GM12891 (cell line): ENCODE results near the gene BRDT.

Experiments
- DNase-seq: peaks from one replicate; pipeline ENCODE4 v3.0.0; 2011; ENCODE audit warnings: low spot score; ENCODE audit not compliant: insufficient read length
- FAIRE-seq: peaks from 2 replicates; lab custom pipeline; 2011; peaks lifted over from hg19 to GRCh38; lab: Jason Lieb, UNC
- PAX5 ChIP-seq: IDR thresholded peaks from 2 replicates; pipeline ENCODE4 v1.6.1; 2011; ENCODE audit warnings: low read length, moderate library complexity, mild to moderate bottlenecking; ENCODE audit not compliant: insufficient read depth, severe bottlenecking
- POLR2A ChIP-seq: IDR thresholded peaks from 2 replicates; pipeline ENCODE4 v1.6.1; 2011; ENCODE audit warnings: low read depth, low read length, control low read depth
- POLR2AphosphoS5 ChIP-seq: IDR thresholded peaks from 2 replicates; pipeline ENCODE4 v1.6.1; 2011; ENCODE audit warnings: low read depth, low read length, control low read depth
- POU2F2 ChIP-seq: IDR thresholded peaks from 2 replicates; pipeline ENCODE4 v1.6.1; 2011; ENCODE audit warnings: low read depth, mild to moderate bottlenecking, control low read depth, low read length, moderate library complexity
- SPI1 ChIP-seq: IDR thresholded peaks from 2 replicates; pipeline ENCODE4 v1.6.1; 2011; ENCODE audit warnings: low read depth, low read length, control low read depth
- TAF1 ChIP-seq: IDR thresholded peaks from 2 replicates; pipeline ENCODE4 v1.6.1; 2011; ENCODE audit warnings: low read depth, low read length, control low read depth

The BRDT gene

DNA sequence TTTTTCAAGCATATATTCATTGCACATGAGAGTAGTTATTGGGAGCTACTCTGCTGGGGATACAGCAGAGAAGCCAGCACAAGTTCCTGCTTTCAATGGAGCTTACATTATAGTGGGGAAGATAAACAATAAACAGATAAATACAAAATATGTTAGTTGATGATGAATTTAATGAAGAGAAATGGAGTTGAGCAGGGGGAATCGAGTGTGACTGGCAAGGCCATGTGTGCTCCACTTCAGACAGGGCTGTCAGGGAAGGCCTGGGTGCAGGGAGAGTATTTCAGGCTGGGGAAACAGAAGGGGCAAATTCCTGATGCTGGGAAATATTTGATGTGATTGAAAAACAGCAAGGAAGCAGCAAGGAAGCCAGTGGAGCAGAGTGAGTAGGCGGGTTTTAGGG, 21.2 kb upstream of the BRDT start:
- TF ChIP-seq SPI1 (no peak), POLR2AphosphoS5 (no peak), POLR2A (no peak), POU2F2 (no peak), TAF1 (no peak), PAX5 (no peak)
- no peak for DNase-seq
- no peak for FAIRE-seq

DNA sequence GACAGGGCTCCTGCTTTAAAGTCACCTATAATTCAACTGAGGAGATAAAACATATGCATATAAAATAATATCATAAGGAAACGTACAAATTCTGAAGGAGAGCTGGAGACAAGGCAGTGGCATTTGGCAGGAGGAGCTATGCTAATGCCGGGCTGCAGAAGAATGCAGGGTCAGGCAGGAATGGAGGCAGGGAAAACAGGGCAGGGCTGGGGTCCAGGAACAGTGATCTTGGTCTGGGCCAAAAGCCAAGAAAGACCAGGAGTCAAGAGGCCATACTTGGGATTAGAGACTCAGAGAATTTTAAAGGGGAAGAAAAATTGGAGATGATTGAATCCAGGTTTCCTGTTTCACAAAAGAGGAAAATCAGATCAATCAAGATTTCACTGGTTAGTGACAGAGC, 20.0 kb upstream of the BRDT start:
- FAIRE-seq (no peak), DNase-seq (no peak)
- TF ChIP-seq POLR2A = no peak
- no peak for TF ChIP-seq POU2F2
- TF ChIP-seq POLR2AphosphoS5 = no peak
- no peak for TF ChIP-seq SPI1
- no peak for TF ChIP-seq TAF1
- TF ChIP-seq PAX5 = no peak

DNA sequence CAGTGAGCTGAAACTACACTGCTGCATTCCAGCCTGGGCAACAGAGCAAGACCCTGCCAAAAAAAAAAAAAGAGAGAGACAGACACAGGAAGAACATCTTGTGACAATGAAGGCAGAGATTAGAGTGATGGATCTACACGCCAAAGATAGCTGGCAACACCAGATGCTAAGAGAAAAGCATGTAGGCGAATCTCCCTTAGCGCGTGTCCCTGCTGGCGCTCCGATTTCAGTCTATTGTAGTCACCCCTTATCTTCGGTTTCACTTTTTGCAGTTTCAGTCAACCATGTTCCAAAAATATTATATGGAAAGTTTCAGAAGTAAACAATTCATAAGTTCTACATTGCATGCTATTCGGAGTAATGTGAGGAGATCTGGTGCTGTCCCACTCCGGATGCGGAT, 11.6 kb upstream of the BRDT start:
- TF ChIP-seq SPI1 = no peak
- no peak for TF ChIP-seq POLR2AphosphoS5
- no peak for TF ChIP-seq POLR2A
- TF ChIP-seq PAX5 = no peak
- no peak for TF ChIP-seq TAF1
- no peak for TF ChIP-seq POU2F2
- DNase-seq (no peak), FAIRE-seq (no peak)

DNA sequence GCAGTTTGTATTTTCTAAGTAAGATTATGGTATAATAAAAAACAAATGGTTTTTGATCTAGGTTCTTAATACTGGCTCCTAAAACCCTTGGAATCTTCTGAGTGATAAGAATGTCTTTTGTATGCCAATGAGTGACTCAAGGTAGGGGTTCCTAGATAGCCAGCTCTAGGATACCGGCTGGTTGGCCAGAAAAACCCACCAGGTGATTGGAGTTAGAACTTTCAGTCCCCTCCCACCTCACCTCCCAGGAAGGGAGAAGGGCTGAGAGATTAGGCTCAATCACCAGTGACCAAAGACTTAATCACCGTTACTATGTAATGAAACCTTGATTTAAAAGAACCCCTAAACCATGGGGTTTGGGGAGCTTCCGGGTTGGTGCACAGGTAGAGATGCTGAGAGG, 8.7 kb upstream of the BRDT start:
- no peak for TF ChIP-seq SPI1
- TF ChIP-seq POLR2AphosphoS5 = no peak
- no peak for TF ChIP-seq PAX5
- TF ChIP-seq POLR2A = no peak
- no peak for TF ChIP-seq POU2F2
- no peak for FAIRE-seq
- no peak for DNase-seq

DNA sequence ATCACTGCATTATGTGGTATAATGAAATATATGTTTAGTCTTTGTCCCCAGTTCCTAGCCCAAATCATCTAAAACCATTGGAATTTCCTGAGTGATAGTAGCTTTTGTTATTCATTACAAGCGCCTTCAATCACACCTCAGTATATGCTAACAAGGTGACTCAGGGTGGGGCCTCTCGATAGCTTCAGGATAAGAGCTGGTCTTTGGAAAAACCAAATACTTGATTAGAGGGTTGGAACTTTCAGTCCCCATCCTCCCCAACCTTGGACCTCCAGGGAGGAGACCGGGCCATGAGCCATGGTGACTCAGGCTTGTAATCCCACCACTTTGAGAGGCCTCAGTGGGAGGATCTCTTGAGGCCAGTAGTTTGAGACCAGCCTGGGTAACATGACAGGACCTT, 5.1 kb upstream of the BRDT start:
- no peak for TF ChIP-seq SPI1
- DNase-seq (no peak), FAIRE-seq (no peak)

DNA sequence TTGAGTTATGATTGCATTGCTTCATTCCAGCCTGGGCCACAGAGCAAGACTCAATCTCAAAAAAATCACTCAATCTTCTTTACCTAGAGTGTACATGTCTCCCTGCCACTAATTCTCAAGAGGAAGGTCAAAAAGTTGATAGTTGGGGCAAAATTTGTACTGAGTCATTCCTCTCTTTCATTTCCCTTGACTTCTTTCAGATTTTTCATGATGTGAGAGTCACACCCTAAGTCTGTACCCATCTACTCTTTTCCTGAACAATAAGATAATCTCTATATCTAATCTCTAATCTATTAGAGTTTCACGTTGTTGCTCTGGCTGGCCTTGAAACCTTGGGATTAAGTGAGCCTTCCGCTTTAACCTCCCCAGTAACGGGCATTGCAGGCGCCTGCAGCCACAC, 1.1 kb upstream of the BRDT start:
- no peak for DNase-seq
- no peak for TF ChIP-seq POLR2AphosphoS5
- no peak for TF ChIP-seq POLR2A
- no peak for TF ChIP-seq PAX5
- TF ChIP-seq SPI1 = no peak
- TF ChIP-seq TAF1 = no peak
- TF ChIP-seq POU2F2 = no peak
- FAIRE-seq = no peak

DNA sequence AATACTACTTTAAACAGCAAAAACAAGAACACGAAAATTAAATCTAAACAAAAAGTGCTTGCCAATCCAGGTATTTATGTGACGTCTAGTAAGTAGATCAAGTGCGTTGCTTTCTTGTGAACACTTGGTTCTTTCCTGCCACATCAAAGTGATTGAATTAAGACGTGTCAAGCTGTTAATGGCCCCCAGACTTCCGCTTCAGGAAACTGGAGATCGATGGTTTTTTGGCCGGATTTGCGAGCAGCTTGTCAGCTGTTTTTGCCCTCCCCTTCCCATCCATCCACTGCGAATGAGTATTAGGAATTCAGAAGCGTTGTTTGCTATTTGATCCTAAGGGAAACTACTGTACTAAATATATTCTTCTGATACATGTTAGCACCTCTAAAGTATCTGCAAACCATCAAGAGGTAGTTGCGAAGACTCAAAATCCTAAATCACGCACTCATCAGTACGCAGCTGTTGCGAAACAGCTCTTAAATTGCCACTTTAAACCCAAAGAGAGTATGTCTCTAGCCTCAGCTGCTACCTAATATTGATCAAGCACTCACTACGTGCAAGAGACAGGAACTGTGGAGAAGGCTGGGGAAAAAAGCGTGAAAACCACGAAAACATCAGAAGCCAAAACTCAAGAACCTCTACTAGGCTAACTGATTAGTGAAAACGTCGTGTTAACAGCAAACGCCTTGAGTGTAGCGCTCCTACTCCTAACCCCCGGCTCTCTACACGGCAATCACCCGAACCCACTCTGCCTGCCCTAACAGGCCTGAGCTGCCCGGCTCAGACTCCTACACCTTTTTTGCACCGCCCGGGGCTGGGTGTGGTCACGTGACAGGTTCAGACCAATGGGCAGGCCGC, 473 bp upstream of the BRDT start:
- FAIRE-seq (no peak), DNase-seq (no peak)

DNA sequence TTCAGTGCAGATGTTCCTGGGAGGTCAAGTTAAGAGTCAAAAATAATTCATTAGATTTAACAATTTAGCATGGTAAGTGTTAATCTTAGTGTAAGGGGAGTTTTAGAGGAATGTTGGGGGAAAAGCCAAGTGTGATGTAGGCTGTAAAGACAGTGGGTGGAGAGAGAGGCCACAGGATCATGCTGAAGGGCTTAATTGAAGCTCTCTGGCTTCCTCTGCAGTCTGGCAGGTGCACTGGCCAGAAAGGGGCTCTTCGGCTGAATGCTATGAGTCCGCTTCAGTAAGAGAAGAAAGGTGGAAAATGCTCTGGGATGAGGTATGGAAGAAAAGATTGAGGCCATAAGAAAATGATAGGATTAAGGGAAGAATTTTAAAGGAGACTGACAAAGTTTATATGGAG, 3.0 kb downstream of the BRDT start:
- no peak for DNase-seq
- no peak for FAIRE-seq
- TF ChIP-seq PAX5 = no peak
- no peak for TF ChIP-seq POLR2A
- TF ChIP-seq POU2F2 = no peak
- no peak for TF ChIP-seq POLR2AphosphoS5
- no peak for TF ChIP-seq TAF1
- no peak for TF ChIP-seq SPI1

More for the DNA sequence above, 473 bp upstream of the BRDT start:
- TF ChIP-seq TAF1 (no peak), POLR2AphosphoS5 (no peak), SPI1 (no peak), PAX5 (no peak), POLR2A (no peak), POU2F2 (no peak)

DNA sequence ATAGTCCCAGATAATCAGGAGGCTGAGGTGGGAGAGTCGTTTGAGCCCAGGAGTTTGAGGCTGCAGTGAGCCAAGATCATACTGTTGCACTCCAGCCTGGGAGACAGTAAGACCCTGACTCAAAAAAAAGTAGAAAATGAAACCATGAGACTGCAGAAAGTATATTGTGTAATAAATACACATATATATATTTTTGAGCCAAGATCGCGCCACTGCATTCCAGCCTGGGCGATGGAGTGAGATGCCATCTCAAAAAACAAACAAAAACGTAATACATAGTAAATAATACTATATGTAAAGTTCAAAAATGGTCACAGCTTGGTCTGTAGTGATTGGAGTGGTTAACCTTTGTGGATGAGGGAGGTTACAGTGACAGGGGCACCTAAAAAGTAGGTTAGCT, 9.7 kb downstream of the BRDT start:
- no peak for TF ChIP-seq TAF1
- TF ChIP-seq POU2F2 = no peak
- no peak for TF ChIP-seq PAX5
- TF ChIP-seq POLR2A = no peak
- TF ChIP-seq POLR2AphosphoS5 = no peak
- no peak for TF ChIP-seq SPI1
- no peak for DNase-seq
- no peak for FAIRE-seq

DNA sequence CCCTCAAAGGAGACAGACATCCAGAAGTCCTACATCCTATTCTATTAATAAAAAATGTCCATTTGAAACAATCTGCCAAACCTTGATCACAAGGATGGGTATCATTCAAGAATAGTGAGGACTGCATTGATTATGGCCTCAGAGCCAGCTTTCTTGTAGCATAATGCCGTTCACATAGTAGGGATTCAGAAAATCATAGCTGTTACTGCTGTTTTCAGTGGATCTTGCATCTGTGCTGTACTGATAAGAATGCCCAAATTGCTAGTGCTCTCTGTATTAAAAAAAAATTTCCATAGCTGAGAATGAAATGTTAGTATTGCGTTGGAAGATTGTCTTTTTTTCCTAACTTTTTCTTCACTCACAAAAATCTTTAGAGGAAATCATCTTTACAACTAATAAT, 19.1 kb downstream of the BRDT start:
- no peak for TF ChIP-seq POLR2AphosphoS5
- no peak for TF ChIP-seq PAX5
- no peak for TF ChIP-seq TAF1
- TF ChIP-seq SPI1 = no peak
- TF ChIP-seq POU2F2 = no peak
- no peak for TF ChIP-seq POLR2A
- FAIRE-seq (no peak), DNase-seq (no peak)
